Measurements from ENCODE around the gene PHYKPL. TPM values are rescaled to one million over a fixed set of nuclear protein-coding genes. Genes with fewer than 3 reads are reported as not detected.

The PHYKPL gene
- total RNA-seq, 1 donor from 2014 or later = 77.8 TPM

DNA sequence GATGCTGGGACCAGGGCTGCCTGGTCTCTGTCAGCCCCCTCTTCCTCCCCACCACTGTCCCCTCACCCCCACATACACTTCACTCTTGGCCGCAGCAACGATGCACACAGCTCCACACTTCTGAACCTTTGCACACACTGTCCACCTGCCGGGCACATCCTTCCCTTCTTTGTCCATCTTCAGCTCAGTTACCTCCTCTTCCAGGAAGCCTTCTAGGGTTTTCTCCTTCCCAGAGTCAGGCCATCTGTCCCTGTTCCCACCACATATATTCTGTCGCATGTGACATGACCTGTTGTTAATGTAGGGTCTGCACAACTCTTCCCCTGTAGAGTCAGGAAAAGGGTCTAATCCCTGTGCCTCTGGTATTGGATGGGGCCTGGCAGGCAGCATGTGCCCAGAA is 38.6 kb upstream of the PHYKPL start:
- Histone ChIP-seq H3K4me1 (no peaks in the 10 kb centered on the region), H3K4me3 (no peak overlapping the region), H3K27ac (no peak overlapping the region), H3K9me3 (no peaks in the 10 kb centered on the region), H3K36me3 (no peaks in the 10 kb centered on the region), H3K27me3 (no peaks in the 10 kb centered on the region)
- intact Hi-C loops (cut with DNase I) = no loop called here
- TF ChIP-seq POLR2A (IDR thresholded peaks at IDR 0.05) (no peak), POLR2AphosphoS5 (IDR thresholded peaks at IDR 0.05; ENCODE audit: insufficient read depth in 1 of 2, low read depth in 1 of 2) (no peak)
- TF ChIP-seq, protein P1, sequence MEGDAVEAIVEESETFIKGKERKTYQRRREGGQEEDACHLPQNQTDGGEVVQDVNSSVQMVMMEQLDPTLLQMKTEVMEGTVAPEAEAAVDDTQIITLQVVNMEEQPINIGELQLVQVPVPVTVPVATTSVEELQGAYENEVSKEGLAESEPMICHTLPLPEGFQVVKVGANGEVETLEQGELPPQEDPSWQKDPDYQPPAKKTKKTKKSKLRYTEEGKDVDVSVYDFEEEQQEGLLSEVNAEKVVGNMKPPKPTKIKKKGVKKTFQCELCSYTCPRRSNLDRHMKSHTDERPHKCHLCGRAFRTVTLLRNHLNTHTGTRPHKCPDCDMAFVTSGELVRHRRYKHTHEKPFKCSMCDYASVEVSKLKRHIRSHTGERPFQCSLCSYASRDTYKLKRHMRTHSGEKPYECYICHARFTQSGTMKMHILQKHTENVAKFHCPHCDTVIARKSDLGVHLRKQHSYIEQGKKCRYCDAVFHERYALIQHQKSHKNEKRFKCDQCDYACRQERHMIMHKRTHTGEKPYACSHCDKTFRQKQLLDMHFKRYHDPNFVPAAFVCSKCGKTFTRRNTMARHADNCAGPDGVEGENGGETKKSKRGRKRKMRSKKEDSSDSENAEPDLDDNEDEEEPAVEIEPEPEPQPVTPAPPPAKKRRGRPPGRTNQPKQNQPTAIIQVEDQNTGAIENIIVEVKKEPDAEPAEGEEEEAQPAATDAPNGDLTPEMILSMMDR (IDR thresholded peaks at IDR 0.05) = no peak
- no peak for DNase-seq (ENCODE audit: extremely low spot score in 2 of 2)

DNA sequence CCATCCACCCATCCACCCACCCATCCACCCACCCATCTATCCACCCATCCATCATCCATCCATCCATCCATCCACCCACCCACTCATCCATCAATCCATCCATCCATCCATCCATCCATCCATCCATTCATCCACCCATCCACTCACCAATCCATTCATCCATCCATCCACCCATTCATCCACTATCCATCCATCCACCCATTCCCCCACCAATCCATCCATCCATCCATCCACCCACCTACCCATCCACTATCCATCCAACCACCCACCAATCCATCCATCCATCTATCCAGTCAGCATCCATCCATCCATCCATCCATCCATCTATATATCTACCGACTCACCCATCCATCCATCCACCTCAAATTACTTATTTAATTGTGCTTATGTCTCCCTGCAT is 36.9 kb upstream of the PHYKPL start:
- DNase-seq (ENCODE audit: extremely low spot score in 2 of 2) = no peak
- Histone ChIP-seq H3K4me3 (no peak overlapping the region), H3K9me3 (no peaks in the 10 kb centered on the region), H3K36me3 (no peaks in the 10 kb centered on the region), H3K27ac (no peak overlapping the region), H3K27me3 (no peaks in the 10 kb centered on the region), H3K4me1 (no peaks in the 10 kb centered on the region)
- intact Hi-C loops (cut with DNase I) = no loop called here
- TF ChIP-seq, protein P1 (IDR thresholded peaks at IDR 0.05) = no peak
- TF ChIP-seq POLR2AphosphoS5 (IDR thresholded peaks at IDR 0.05; ENCODE audit: insufficient read depth in 1 of 2, low read depth in 1 of 2) = no peak
- TF ChIP-seq POLR2A (IDR thresholded peaks at IDR 0.05) = no peak

DNA sequence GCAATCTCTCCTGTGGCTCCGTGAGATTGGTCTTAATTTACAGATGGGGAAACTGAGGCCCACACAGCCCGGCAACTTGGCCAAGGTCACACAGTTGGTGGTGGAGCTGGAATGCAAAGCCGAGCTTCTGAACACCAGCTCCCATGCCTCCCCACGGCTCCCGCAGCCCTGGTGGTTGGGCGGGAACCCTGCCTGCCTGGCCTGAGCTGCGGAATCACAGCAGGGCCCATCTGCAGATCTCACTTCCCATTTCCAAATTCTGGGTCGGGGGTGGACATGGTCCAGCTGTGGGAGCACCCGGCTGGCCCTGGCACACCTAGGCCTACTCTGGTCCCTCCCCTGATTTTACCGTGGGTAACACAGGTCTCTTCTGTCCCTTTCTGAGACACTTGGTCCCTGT is 35.3 kb upstream of the PHYKPL start:
- Histone ChIP-seq H3K27ac (no peak overlapping the region), H3K4me3 (no peak overlapping the region), H3K36me3 (no peaks in the 10 kb centered on the region), H3K27me3 (no peaks in the 10 kb centered on the region), H3K9me3 (no peaks in the 10 kb centered on the region), H3K4me1 (no peaks in the 10 kb centered on the region)
- intact Hi-C loops (cut with DNase I) = no loop called here
- DNase-seq (ENCODE audit: extremely low spot score in 2 of 2) = no peak
- TF ChIP-seq, protein P1 (IDR thresholded peaks at IDR 0.05) = no peak
- TF ChIP-seq POLR2A (IDR thresholded peaks at IDR 0.05) (no peak), POLR2AphosphoS5 (IDR thresholded peaks at IDR 0.05; ENCODE audit: insufficient read depth in 1 of 2, low read depth in 1 of 2) (no peak)

DNA sequence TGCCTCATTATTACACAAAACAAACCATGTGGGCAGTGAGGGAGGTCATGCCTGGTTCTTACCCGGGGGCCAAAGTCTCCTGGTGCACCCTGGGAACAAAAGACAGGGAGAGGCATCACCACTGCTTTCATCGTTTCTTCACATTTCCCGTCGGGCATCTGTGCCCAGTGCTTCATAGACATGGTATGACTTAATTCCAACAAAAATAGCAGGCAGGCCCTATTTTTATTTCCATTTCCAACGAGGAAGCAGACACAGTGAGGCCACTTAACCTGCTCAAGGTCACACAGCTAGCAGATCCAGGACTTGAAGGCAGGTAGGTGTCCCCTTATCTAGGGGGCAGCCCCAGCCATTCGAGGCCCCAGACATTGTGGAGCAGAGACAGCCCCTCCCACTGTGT is 34.6 kb upstream of the PHYKPL start:
- Histone ChIP-seq H3K27me3 (no peaks in the 10 kb centered on the region), H3K36me3 (no peaks in the 10 kb centered on the region), H3K9me3 (no peaks in the 10 kb centered on the region), H3K27ac (no peak overlapping the region), H3K4me3 (no peak overlapping the region), H3K4me1 (no peaks in the 10 kb centered on the region)
- DNase-seq (ENCODE audit: extremely low spot score in 2 of 2) = no peak
- TF ChIP-seq, protein P1 (IDR thresholded peaks at IDR 0.05) = no peak
- no peak for TF ChIP-seq POLR2A (IDR thresholded peaks at IDR 0.05)
- TF ChIP-seq POLR2AphosphoS5 (IDR thresholded peaks at IDR 0.05; ENCODE audit: insufficient read depth in 1 of 2, low read depth in 1 of 2) = no peak
- intact Hi-C loops (cut with DNase I) = no loop called here

DNA sequence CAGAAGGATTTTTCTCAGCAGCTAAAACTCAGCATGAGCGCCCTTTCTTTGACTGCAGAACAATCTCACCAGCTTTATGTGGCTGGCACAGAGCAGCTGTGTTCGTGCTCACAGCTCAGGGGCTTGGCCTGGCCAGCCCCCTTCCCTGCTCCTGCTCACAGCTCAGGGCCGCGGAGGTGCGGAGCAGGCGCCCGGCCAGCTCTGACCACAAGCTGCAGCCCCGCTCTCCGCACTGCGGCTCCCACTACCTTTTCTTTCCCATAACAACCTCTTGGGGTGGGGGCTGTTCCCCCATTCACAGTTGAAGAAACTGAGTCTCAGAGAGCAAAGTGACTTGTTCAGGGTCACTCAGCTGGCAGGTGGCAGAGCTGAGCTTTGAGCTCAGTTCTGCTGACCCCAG is 34.0 kb upstream of the PHYKPL start:
- Histone ChIP-seq H3K4me3 (no peak overlapping the region), H3K36me3 (no peaks in the 10 kb centered on the region), H3K27ac (no peak overlapping the region), H3K9me3 (no peaks in the 10 kb centered on the region), H3K27me3 (no peaks in the 10 kb centered on the region), H3K4me1 (no peaks in the 10 kb centered on the region)
- intact Hi-C loops (cut with DNase I) = no loop called here
- TF ChIP-seq POLR2AphosphoS5 (IDR thresholded peaks at IDR 0.05; ENCODE audit: insufficient read depth in 1 of 2, low read depth in 1 of 2) (no peak), POLR2A (IDR thresholded peaks at IDR 0.05) (no peak)
- TF ChIP-seq, protein P1 (IDR thresholded peaks at IDR 0.05) = no peak
- DNase-seq (ENCODE audit: extremely low spot score in 2 of 2) = no peak
